ENCODE measurements around the gene FYB2.

GRCh38 chr1:56788102-56788501 is 31.1 kb downstream of the FYB2 start:
- TF ChIP-seq CTCF (IDR thresholded peaks at IDR 0.05): peak; percentile 44
- TF ChIP-seq ZFX (IDR thresholded peaks at IDR 0.05; ENCODE audit: borderline replicate concordance): no peak

All from 22Rv1 (cell line).